ENCODE measurements around the gene CNKSR1.

GRCh38 chr1:26145960-26146294, 31.4 kb upstream of the CNKSR1 start:
- TF ChIP-seq EZH2phosphoT487 (IDR thresholded peaks at IDR 0.05; ENCODE audit: borderline replicate concordance, low read depth) (no peak), ELF1 (IDR thresholded peaks at IDR 0.05) (no peak), SIN3A (IDR thresholded peaks at IDR 0.05; ENCODE audit: borderline replicate concordance, low read depth, low read length) (no peak), NRF1 (IDR thresholded peaks at IDR 0.05; ENCODE audit: low read depth, low read length) (no peak), RAD21 (IDR thresholded peaks at IDR 0.05; ENCODE audit: low read length) (no peak), GABPA (IDR thresholded peaks at IDR 0.05; ENCODE audit: low read depth) (no peak), MXI1 (IDR thresholded peaks at IDR 0.05; ENCODE audit: low read depth, low read length) (no peak), USF2 (IDR thresholded peaks at IDR 0.05; ENCODE audit: borderline replicate concordance, low read depth, low read length) (no peak), CHD2 (IDR thresholded peaks at IDR 0.05; ENCODE audit: low read length, partially characterized antibody) (no peak)
- TF ChIP-seq, protein P1, sequence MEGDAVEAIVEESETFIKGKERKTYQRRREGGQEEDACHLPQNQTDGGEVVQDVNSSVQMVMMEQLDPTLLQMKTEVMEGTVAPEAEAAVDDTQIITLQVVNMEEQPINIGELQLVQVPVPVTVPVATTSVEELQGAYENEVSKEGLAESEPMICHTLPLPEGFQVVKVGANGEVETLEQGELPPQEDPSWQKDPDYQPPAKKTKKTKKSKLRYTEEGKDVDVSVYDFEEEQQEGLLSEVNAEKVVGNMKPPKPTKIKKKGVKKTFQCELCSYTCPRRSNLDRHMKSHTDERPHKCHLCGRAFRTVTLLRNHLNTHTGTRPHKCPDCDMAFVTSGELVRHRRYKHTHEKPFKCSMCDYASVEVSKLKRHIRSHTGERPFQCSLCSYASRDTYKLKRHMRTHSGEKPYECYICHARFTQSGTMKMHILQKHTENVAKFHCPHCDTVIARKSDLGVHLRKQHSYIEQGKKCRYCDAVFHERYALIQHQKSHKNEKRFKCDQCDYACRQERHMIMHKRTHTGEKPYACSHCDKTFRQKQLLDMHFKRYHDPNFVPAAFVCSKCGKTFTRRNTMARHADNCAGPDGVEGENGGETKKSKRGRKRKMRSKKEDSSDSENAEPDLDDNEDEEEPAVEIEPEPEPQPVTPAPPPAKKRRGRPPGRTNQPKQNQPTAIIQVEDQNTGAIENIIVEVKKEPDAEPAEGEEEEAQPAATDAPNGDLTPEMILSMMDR (IDR thresholded peaks at IDR 0.05), result no peak
